Measurements from ENCODE around the gene PBX1. TPM values are rescaled to one million over a fixed set of nuclear protein-coding genes. Genes with fewer than 3 reads are reported as not detected.
"Not testable (repeated sequence)": the region's sequence is repeated elsewhere in the genome, so short reads cannot be mapped to it uniquely, and the experiment has no call there.

PBX1 gene
- total RNA-seq, 2 experiments from 2014 or later = 0.17 TPM

DNA sequence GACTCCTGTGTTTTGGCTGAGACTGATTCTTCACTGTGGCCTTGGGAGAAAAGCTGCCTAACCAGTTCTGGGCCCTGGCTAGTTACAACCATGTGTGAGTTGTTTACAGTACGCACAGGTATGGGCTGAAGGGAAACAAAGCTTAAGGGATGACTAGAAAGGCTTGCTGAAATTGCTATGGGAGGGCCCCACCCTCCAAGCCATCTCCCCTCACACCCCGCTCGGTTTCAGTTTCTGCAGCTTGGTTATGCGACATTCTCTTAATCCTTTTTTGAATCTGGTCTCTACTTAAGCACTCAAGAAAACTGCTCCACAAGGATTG, 43.1 kb downstream of the PBX1 start:
- ChIA-PET CTCF (no interaction called here), POLR2A (no interaction called here)
- no peaks in the 10 kb centered on the region for H3K9me3 Mint-ChIP-seq
- no peak overlapping the region for H3K4me3 Mint-ChIP-seq
- H3K27me3 Mint-ChIP-seq = no peaks in the 10 kb centered on the region
- H3K27ac Mint-ChIP-seq = no peak overlapping the region
- intact Hi-C loops (cut with micrococcal nuclease) = no loop called here
- no peaks in the 10 kb centered on the region for H3K4me1 Mint-ChIP-seq (ENCODE audit: low read depth)
- H3K36me3 Mint-ChIP-seq = no peaks in the 10 kb centered on the region
- no peak for DNase-seq

DNA sequence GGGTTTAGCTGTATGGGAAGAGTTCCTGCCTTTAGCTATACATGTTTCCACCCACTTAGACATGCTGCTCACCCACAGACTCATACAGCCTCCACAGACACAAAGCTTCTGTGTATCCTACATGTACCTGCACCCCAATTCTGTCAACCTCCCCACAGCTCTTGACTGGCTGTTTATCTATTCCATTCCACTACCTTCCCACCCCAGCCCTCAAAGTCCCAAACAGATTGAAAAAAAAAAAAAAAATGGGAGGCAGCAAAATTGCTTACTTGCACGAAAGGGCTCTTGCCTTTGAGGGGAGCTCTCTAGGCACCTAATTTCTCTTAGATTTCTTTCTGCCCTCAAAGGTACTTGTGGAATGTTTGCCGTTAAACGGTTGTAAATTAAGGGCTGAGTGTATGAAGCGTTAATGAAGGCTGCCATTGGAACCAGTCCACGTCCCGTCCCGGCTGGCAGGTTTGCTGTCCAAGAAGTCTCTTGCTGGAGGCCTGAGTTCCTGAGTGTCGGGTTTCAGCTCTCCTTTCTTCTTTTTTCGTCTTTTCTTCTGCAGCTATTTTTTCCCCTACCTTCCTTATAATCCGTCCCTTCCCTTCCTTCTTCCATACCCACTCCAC, 43.6 kb downstream of the PBX1 start:
- ChIA-PET CTCF (no interaction called here), POLR2A (no interaction called here)
- Mint-ChIP-seq H3K4me3 (no peak overlapping the region), H3K27ac (no peak overlapping the region), H3K9me3 (no peaks in the 10 kb centered on the region), H3K27me3 (no peaks in the 10 kb centered on the region), H3K36me3 (no peaks in the 10 kb centered on the region), H3K4me1 (ENCODE audit: low read depth) (no peaks in the 10 kb centered on the region)
- DNase-seq = no peak
- intact Hi-C loops (cut with micrococcal nuclease) = no loop called here

- H3K4me3 Mint-ChIP-seq; H3K27me3 Mint-ChIP-seq; CTCF ChIA-PET; POLR2A ChIA-PET; DNase-seq; H3K27ac Mint-ChIP-seq; H3K9me3 Mint-ChIP-seq; intact Hi-C loops (cut with micrococcal nuclease); H3K4me1 Mint-ChIP-seq (ENCODE audit: low read depth); H3K36me3 Mint-ChIP-seq: not testable (repeated sequence)
Observed at GRCh38 chr1:164603805-164604204, 44.8 kb downstream of the PBX1 start.

- intact Hi-C loops (cut with micrococcal nuclease) = no loop called here
- no peaks in the 10 kb centered on the region for H3K36me3 Mint-ChIP-seq
- no peak overlapping the region for H3K4me3 Mint-ChIP-seq
Observed at GRCh38 chr1:164604541-164604940, 45.6 kb downstream of the PBX1 start.

DNA sequence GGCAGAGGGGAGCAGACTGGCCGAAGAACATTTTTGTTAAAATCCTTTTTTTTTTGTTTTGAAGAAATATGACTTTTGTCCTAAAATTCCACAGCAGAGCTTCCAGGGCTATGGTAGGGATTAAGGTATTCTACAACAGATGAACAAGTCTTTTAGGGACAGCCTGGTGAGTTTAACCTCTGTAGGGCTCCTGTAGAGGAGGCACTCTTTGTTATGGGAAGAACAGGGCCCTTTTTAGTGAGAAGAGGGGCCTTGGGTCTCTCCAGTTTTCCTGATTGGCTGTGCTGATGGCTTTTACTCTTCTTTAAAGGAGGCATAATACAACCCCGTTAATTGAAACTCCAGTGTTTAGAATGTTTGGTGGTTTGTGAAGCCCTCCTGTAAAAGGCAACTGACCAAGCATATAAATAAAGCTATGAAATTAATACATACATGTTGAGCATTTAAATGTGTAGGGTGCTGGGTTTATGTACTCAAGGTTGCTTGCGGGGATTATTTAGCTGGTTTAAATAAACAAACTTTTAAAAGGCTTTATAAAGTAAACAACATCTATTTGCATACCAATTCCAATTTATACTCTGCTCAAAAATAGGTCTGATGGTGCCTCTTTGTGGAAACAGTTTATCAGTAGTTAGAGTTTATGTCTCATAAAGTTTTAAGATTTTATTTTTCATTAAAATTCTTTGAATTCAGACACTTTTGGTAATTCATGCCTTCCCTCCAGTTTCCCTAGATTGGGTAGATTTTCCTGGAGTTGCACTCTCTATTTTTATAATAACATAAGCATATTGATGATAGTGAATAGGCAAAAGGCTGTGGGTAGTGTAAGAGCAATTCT, 46.5 kb downstream of the PBX1 start:
- Mint-ChIP-seq H3K4me1 (ENCODE audit: low read depth) (no peaks in the 10 kb centered on the region), H3K4me3 (no peak overlapping the region), H3K36me3 (no peaks in the 10 kb centered on the region), H3K27ac (no peak overlapping the region), H3K27me3 (no peaks in the 10 kb centered on the region), H3K9me3 (no peaks in the 10 kb centered on the region)
- no peak for DNase-seq
- POLR2A ChIA-PET = no interaction called here
- CTCF ChIA-PET = no interaction called here
- intact Hi-C loops (cut with micrococcal nuclease) = no loop called here

More at GRCh38 chr1:164604541-164604940, 45.6 kb downstream of the PBX1 start:
- POLR2A ChIA-PET = no interaction called here
- H3K27me3 Mint-ChIP-seq = no peaks in the 10 kb centered on the region
- H3K9me3 Mint-ChIP-seq = no peaks in the 10 kb centered on the region
- H3K27ac Mint-ChIP-seq = no peak overlapping the region
- no peaks in the 10 kb centered on the region for H3K4me1 Mint-ChIP-seq (ENCODE audit: low read depth)
- no peak for DNase-seq
- CTCF ChIA-PET = no interaction called here

DNA sequence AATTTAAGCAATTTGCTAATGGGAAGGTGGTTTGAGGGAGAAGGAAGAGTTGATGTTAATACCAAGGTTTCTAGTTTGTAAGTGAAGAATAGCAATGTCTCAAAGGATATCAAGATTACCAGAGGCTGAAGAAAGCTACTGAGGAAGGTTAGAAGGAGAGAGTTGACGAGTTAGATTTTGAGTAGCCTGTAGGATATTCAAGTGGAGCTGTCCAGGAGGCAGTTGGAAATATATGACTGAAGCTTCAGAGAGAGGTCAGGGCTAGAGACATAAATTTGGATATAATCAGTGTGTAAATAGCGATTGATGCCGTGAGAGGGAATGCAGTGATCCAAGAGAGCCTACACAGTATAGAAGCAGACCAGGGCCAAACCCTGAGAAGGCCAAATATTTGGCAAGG, 48.4 kb downstream of the PBX1 start:
- H3K9me3 Mint-ChIP-seq = no peaks in the 10 kb centered on the region
- no peaks in the 10 kb centered on the region for H3K27me3 Mint-ChIP-seq
- no peaks in the 10 kb centered on the region for H3K4me1 Mint-ChIP-seq (ENCODE audit: low read depth)
- H3K4me3 Mint-ChIP-seq = no peak overlapping the region
- no peak for DNase-seq
- intact Hi-C loops (cut with micrococcal nuclease) = no loop called here
- no peak overlapping the region for H3K27ac Mint-ChIP-seq
- CTCF ChIA-PET = no interaction called here
- H3K36me3 Mint-ChIP-seq = no peaks in the 10 kb centered on the region
- POLR2A ChIA-PET = no interaction called here

DNA sequence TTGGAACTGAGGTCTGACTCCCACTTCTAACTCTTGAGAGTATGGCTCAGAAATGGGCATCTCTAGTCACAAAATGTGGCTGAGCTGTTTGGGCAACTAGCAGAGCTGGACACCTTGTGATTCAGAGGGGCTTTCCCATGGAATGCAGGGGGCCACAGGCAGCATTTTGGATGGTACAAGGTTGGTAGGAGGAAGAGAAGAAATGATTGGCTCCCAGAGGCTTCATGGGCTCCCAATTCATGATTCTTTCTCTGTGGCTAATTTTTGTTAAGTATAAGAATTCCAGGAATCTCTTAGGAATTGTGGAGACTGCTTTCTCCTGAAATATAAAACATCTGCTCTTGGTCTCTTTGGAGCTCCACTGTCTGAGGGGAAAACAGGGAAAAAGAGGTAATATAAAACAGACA, 49.7 kb downstream of the PBX1 start:
- no peaks in the 10 kb centered on the region for H3K27me3 Mint-ChIP-seq
- no peaks in the 10 kb centered on the region for H3K9me3 Mint-ChIP-seq
- H3K36me3 Mint-ChIP-seq = no peaks in the 10 kb centered on the region
- ChIA-PET CTCF (no interaction called here), POLR2A (no interaction called here)
- no peaks in the 10 kb centered on the region for H3K4me1 Mint-ChIP-seq (ENCODE audit: low read depth)
- H3K4me3 Mint-ChIP-seq = no peak overlapping the region
- intact Hi-C loops (cut with micrococcal nuclease) = no loop called here
- DNase-seq = no peak
- no peak overlapping the region for H3K27ac Mint-ChIP-seq

DNA sequence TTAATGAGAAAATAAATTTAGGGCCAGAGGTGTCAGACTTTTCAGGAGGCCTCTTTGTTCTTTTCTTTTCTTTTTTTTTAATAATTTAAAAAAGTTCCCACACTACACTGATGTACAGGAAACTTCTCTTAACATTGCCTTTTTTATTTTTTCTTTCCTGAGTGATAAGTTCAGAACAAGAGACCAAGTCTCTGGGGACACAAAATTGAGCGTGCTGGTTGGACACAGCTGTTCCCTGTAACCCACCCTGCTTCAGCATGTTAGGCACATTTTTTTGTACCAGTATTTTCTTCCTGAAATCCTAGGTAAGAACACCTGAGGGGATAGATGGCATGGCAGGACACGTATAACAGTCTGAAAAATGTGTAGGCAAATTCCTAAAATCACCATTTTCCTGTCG, 50.1 kb downstream of the PBX1 start:
- no peak for DNase-seq
- Mint-ChIP-seq H3K4me1 (ENCODE audit: low read depth) (no peaks in the 10 kb centered on the region), H3K9me3 (no peaks in the 10 kb centered on the region), H3K27ac (no peak overlapping the region), H3K36me3 (no peaks in the 10 kb centered on the region), H3K27me3 (no peaks in the 10 kb centered on the region), H3K4me3 (no peak overlapping the region)
- intact Hi-C loops (cut with micrococcal nuclease) = no loop called here
- ChIA-PET POLR2A (no interaction called here), CTCF (no interaction called here)

GRCh38 chr1:164610538-164611222, 51.7 kb downstream of the PBX1 start:
- ChIA-PET CTCF (interaction anchor here (0.8 kb wide), 1 partner anchor 8 kb away, joined by 3 read pairs; no protein-coding TSS in a partner anchor), POLR2A (no interaction called here)
- intact Hi-C loops (cut with micrococcal nuclease) = no loop called here
- H3K9me3 Mint-ChIP-seq = no peaks in the 10 kb centered on the region
- DNase-seq = no peak
- H3K4me1 Mint-ChIP-seq (ENCODE audit: low read depth) = no peaks in the 10 kb centered on the region
- H3K4me3 Mint-ChIP-seq = no peak overlapping the region
- no peaks in the 10 kb centered on the region for H3K36me3 Mint-ChIP-seq
- no peak overlapping the region for H3K27ac Mint-ChIP-seq
- H3K27me3 Mint-ChIP-seq = no peaks in the 10 kb centered on the region

DNA sequence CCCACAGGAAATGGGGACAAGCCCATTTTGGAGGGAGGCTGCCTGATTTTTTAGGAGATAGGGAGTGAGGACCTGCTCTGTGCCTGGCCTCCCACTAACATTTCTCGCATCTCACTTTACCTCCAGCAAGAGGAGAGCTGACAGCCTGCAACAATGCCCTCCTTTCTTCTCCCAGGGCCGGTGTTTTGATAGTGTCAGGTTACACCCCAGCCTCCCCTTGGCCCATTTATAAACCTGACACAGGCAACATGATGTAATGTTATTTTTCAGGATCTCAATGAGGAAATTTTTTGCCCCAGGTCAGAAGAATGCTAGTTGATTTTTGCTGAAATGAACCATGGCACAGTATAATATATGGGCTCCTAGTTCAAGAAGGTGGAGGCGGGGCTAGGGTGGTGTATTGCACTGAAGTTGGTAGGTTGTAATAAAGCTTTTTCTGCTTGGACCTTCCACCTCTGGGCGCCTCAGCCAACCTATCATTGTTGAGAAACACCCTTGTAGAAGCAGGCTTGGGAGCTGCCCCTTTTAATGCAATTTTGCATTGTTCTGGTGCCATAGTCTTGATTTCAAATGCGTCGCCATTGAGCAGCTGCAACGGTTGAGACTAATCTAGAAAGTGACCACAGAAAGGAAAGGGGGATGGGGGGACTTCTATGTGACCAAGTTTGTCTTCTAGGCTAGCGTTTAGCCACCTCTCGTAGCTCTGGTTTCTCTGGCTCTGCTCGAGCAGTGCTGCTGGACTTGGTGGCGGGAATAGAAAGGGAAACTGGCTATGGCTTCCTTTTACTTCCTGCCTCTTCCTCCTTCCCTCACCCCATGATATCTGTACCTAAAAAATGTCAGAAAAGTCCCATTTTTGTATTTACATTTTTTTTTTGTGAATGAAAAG, 53.0 kb downstream of the PBX1 start:
- CTCF ChIA-PET = interaction anchor here (0.7 kb wide), 1 partner anchor 939 kb away, joined by 3 read pairs; no protein-coding TSS in a partner anchor
- Mint-ChIP-seq H3K27me3 (no peaks in the 10 kb centered on the region), H3K4me3 (no peak overlapping the region), H3K9me3 (no peaks in the 10 kb centered on the region), H3K36me3 (no peaks in the 10 kb centered on the region), H3K27ac (no peak overlapping the region), H3K4me1 (ENCODE audit: low read depth) (no peaks in the 10 kb centered on the region)
- POLR2A ChIA-PET = no interaction called here
- DNase-seq = no peak
- intact Hi-C loops (cut with micrococcal nuclease) = loop anchor here (1.0 kb wide), 1 partner anchor 17 kb away; no protein-coding TSS in a partner anchor

DNA sequence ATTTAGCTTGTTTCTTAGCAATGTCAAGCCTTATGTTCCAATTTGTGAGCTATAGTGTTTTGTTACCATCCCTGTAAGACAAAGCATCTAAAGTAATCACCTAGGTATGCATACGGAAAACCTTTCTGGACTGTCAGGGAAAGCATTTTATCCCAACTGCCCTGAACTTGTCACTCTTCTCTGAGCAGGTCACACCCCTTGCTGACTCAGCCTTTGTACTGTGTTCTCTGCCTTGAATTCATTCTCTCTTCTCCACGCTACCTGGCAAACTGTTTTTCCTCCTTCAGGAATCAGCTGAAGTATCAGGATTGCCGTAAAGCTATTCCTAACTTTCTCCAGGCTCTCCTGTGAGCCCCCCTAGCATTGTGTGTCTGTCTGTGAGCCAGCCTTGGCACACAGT, 54.2 kb downstream of the PBX1 start:
- no peaks in the 10 kb centered on the region for H3K9me3 Mint-ChIP-seq
- no peak overlapping the region for H3K4me3 Mint-ChIP-seq
- no peak for DNase-seq
- CTCF ChIA-PET = no interaction called here
- intact Hi-C loops (cut with micrococcal nuclease) = no loop called here
- H3K4me1 Mint-ChIP-seq (ENCODE audit: low read depth) = no peaks in the 10 kb centered on the region
- H3K27ac Mint-ChIP-seq = no peak overlapping the region
- H3K27me3 Mint-ChIP-seq = no peaks in the 10 kb centered on the region
- no peaks in the 10 kb centered on the region for H3K36me3 Mint-ChIP-seq
- POLR2A ChIA-PET = no interaction called here

- intact Hi-C loops (cut with micrococcal nuclease) = no loop called here
- H3K4me1 Mint-ChIP-seq (ENCODE audit: low read depth) = no peaks in the 10 kb centered on the region
- no peaks in the 10 kb centered on the region for H3K9me3 Mint-ChIP-seq
- no peaks in the 10 kb centered on the region for H3K27me3 Mint-ChIP-seq
- ChIA-PET CTCF (interaction anchor here (1.1 kb wide), 1 partner anchor 173 kb away, joined by 4 read pairs; no protein-coding TSS in a partner anchor), POLR2A (no interaction called here)
- no peak overlapping the region for H3K27ac Mint-ChIP-seq
- DNase-seq = no peak
- H3K36me3 Mint-ChIP-seq = no peaks in the 10 kb centered on the region
- no peak overlapping the region for H3K4me3 Mint-ChIP-seq
Observed at GRCh38 chr1:164614316-164614715, 55.3 kb downstream of the PBX1 start.

Measured in activated CD4-positive, alpha-beta memory T cell treated with anti-CD3 and anti-CD28 coated beads for 36 hours (primary cell).